Heart right ventricle (tissue), 16 donors: ENCODE data around the gene CD7. TPM values are rescaled to one million over a fixed set of nuclear protein-coding genes. Genes with fewer than 3 reads are reported as not detected.

Experiments
- ATAC-seq, 8 donors: fragments of 200-7000 bp; cut with Tn5 transposase; one replicate each; pipeline ENCODE4 v1.9.1; 2020; ENCODE audit warnings: mild to moderate bottlenecking in 8 of 8, moderate library complexity in 8 of 8, moderate number of reproducible peaks in 1 of 8
- DNase-seq, 2 donors: peaks; one replicate each; pipeline ENCODE4 v3.0.0-alpha.2; 2020
- H3K27ac ChIP-seq, 10 donors: fragments of 200-600 bp; sonication (generic) in 2 of 10; one replicate each; pipeline versions ENCODE4 v1.5.0 to v1.8.0; 2020 to 2022; ENCODE audit warnings: mild to moderate bottlenecking in 3 of 10
- H3K27me3 ChIP-seq, 7 donors: fragments of 200-600 bp; one replicate each; pipeline ENCODE4 v1.8.0; 2021 to 2022; ENCODE audit warnings: mild to moderate bottlenecking in 2 of 7
- H3K36me3 ChIP-seq, 9 donors: fragments of 200-600 bp; sonication (generic) in 1 of 9; one replicate each; pipeline versions ENCODE4 v1.5.0 to v1.8.0; 2020 to 2022; ENCODE audit warnings: mild to moderate bottlenecking in 2 of 9
- H3K4me1 ChIP-seq, 9 donors: fragments of 200-600 bp; sonication (generic) in 1 of 9; one replicate each; pipeline versions ENCODE4 v1.5.0 to v1.8.0; 2020 to 2022; ENCODE audit warnings: mild to moderate bottlenecking in 4 of 9
- H3K4me3 ChIP-seq, 10 donors: fragments of 200-600 bp; sonication (generic) in 2 of 10; one replicate each; pipeline versions ENCODE4 v1.5.0 to v1.8.0; 2020 to 2022; ENCODE audit warnings: mild to moderate bottlenecking in 7 of 10, moderate library complexity in 2 of 10
- H3K9me3 ChIP-seq, 11 donors: fragments of 200-600 bp in 10 of 11; sonication (generic) in 2 of 11; one replicate each; pipeline versions ENCODE4 v1.5.0 to v1.8.0; 2013 to 2022; ENCODE audit warnings: mild to moderate bottlenecking in 2 of 11, control low read depth in 1 of 11, moderate library complexity in 1 of 11
- CTCF ChIP-seq, 9 donors: fragments of 200-600 bp; sonication (generic) in 2 of 9; IDR thresholded peaks; one replicate each; pipeline versions ENCODE4 v1.5.0 to v1.8.0; 2021 to 2022; ENCODE audit warnings: antibody characterized with exemption in 9 of 9, mild to moderate bottlenecking in 5 of 9, moderate library complexity in 1 of 9
- WGBS, 2 donors: extraction: QIAGEN DNeasy Blood & Tissue Kit; methylation state at CpG; one replicate each; pipeline ENCODE4 v1.1.7; 2013; ENCODE audit warnings: inconsistent platforms in 1 of 2; 5-methylcytosine and 5-hydroxymethylcytosine counted together
- intact Hi-C, 10 donors: fragments of 100-400 bp; cut with DNase I; formaldehyde crosslinking; loops; one replicate each; pipeline versions ENCODE4 v1.11.1 to v1.14.2; 2022
- polyA plus RNA-seq, 2 donors: library from polyadenylated mRNA; stranded (reverse); fragments of 200-250 nt; gene quantifications; one replicate each; pipeline ENCODE4 v1.2.3, GENCODE V29; 2013
- total RNA-seq, 10 donors: library from RNA; stranded (reverse); fragmentation: NEBNext Ultra II Directional in 3 of 10; extraction: Animal tissue kit (Norgen Biotek cat#: 25700) in 3 of 10; gene quantifications; one replicate each; pipeline versions ENCODE4 v1.2.1 to v1.2.4, GENCODE V29; 2021 to 2023
- donor health status: Arrhythmogenic right ventricular cardiomyopathy.
- donor health status: ischemic (EF 13 %, LVEDD 7.1; RV severe dilation, severe dysfunction).
- donor health status: healthy with polysubstance abuse.
- donor health status: DM: no; HTN: yes; CAD: no.
- donor health status: DM: no; HTN: no; CAD: no.
- donor health status: ischemic (EF 25% LVEDD 6.9; RV normal size, moderate dysfunction).
- donor health status: ischemic (EF 25% LVEDD 5.7; RV mildly dilated, moderate dysfunction).
- donor health status: healthy.
- donor health status: DM: yes; HTN: yes; CAD: no.
- donor health status: Ischemic cardiomyopathy.
- donor health status: ischemic (EF 35%, LVEDD 5.7; RV mildly dilated, moderate dysfunction).
- donor health status: nonischemic (EF 11% LVEDD 7.7; RV severe dilation, severe dysfunction).
- donor health status: DM: yes; HTN: yes; CAD: no.
- donor health status: PGD.
- donor health status: ischemic (EF 29% LVEDD 5.4; RV normal size, mild dysfunction).
- donor health status: nonischemic (EF 23%, LVEDD 6.1; RV moderate dilation, normal function).

CD7 gene
- total and polyA plus RNA-seq, 12 donors: 0.15 to 6.0 (median 0.39) TPM; not detected in 1

DNA sequence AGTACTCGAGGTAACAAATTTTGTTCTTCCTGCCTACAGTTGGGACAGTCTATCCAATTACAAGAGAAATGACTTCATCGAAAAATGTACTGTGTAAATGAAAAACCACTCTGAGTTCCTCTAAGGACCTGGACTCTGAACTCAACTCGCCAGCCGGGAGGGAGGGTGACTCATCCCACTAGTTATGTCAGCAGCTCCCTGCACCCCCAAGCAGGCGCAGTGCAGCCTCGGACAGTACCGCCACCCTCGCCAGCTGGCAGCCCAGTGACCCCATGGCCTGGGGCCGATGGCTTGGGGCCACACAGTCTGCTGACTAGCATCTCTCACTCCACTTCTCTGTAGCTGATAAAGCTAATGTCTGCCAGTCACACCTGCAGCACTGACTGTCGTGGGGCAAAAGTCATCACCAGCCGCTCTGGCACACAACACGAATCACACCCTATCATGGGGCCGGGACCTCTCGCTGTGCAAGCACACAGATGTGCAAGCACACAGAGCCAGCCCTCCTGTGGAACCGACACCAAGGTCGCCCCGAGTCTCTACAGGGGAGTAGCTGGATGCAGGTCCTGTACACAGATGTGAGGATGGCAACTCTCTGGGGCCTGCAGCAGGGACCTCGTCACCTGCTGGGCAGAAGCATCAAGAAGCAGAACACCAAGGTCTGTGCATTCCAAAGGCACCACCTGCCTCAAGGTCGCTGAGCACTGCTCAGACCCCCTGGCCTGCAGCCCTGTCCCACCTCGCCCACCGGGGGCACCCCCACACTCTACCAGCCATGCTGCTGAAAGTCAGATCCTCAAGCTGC lies 49.6 kb downstream of the CD7 start:
- peak overlapping the region in 8 of 10 donors; percentile 8 to 33 (median 16) for H3K4me3 ChIP-seq
- H3K27ac ChIP-seq: peak overlapping the region; percentile 48 to 94 (median 82)
- H3K4me1 ChIP-seq: peaks cover 27 to 74% (median 68%) of the 10 kb centered on the region in 9 donors
- WGBS, 2 donors: 20 to 23% methylated on average over 21 of the region's 21 CpGs
- peak; percentile 91 to 92 for DNase-seq
- intact Hi-C loops: no loop called here
- H3K27me3 ChIP-seq: no peaks in the 10 kb centered on the region
- no peak for TF ChIP-seq CTCF (IDR thresholded peaks at IDR 0.05)
- H3K9me3 ChIP-seq: no peaks in the 10 kb centered on the region
- ATAC-seq: peak; percentile 94 to 96 (median 95)
- H3K36me3 ChIP-seq: peaks cover 4 to 90% (median 46%) of the 10 kb centered on the region in 9 donors

DNA sequence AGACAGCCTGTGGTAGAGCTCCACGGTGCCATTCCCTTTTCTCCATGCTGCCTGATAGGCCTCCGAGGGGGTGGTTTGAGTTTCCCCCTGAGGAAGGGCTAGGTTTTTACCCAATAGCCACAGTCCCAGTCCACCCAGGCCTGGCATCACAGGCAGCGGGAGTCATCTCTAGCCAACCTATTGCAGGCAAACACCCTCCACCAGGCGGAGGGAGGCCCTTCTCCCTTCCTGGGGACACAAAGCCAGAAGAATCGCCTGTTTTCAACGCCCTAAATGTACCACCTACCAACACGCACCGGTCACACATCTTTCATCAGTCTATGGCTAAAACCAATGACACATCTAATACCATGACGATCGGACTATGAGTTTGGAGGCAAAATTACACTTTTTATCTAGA lies 51.3 kb downstream of the CD7 start:
- peaks cover 18 to 60% (median 53%) of the 10 kb centered on the region in 9 donors for H3K4me1 ChIP-seq
- no peak for ATAC-seq
- H3K36me3 ChIP-seq: peaks cover 4 to 95% (median 47%) of the 10 kb centered on the region in 9 donors
- intact Hi-C loops: no loop called here
- no peak for DNase-seq
- no peak overlapping the region for H3K4me3 ChIP-seq
- peak overlapping the region in 7 of 10 donors; percentile 81 to 94 (median 83) for H3K27ac ChIP-seq
- no peak for TF ChIP-seq CTCF (IDR thresholded peaks at IDR 0.05)
- WGBS, 2 donors: 88 to 92% methylated on average over 10 of the region's 10 CpGs
- no peaks in the 10 kb centered on the region for H3K9me3 ChIP-seq
- H3K27me3 ChIP-seq: no peaks in the 10 kb centered on the region

Other genes with a start within 250 kb of the CD7 start
- gene FASN, start 219.4 kb downstream of the CD7 start, total RNA-seq: 10 to 100 TPM in 8 of 10 donors, 1 to 10 TPM in 2; 9.0 to 62.4 (median 17.9) TPM
- 10 to 100 TPM; 34.4 to 58.4 TPM for gene FASN, start 219.4 kb downstream of the CD7 start, polyA plus RNA-seq
- gene CCDC57, start 104.8 kb downstream of the CD7 start, total RNA-seq: 10 to 100 TPM in 8 of 10 donors, 1 to 10 TPM in 2; 7.0 to 16.2 (median 10.7) TPM
- gene CCDC57, start 104.8 kb downstream of the CD7 start, polyA plus RNA-seq: 10 to 100 TPM in 1 of 2 donors, 1 to 10 TPM in 1; 9.4 to 34.5 TPM
- gene SLC16A3, start 88.6 kb downstream of the CD7 start, total RNA-seq: 10 to 100 TPM in 5 of 10 donors, 1 to 10 TPM in 5; 4.8 to 65.3 (median 10.1) TPM
- gene SLC16A3, start 88.6 kb downstream of the CD7 start, polyA plus RNA-seq: 10 to 100 TPM in 1 of 2 donors, 1 to 10 TPM in 1; 8.4 to 33.6 TPM
- gene CSNK1D, start 43.9 kb downstream of the CD7 start, total RNA-seq: 10 to 100 TPM; 56.8 to 72.7 (median 67.8) TPM
- gene CSNK1D, start 43.9 kb downstream of the CD7 start, polyA plus RNA-seq: 10 to 100 TPM; 54.4 to 58.1 TPM
- 10 to 100 TPM in 1 of 10 donors, 1 to 10 TPM in 9; 1.7 to 29.9 (median 3.9) TPM for gene SECTM1, start 16.2 kb upstream of the CD7 start, total RNA-seq
- 1 to 10 TPM; 2.7 to 3.2 TPM for gene SECTM1, start 16.2 kb upstream of the CD7 start, polyA plus RNA-seq
- gene TEX19, start 41.6 kb upstream of the CD7 start, total RNA-seq: not detected
- gene TEX19, start 41.6 kb upstream of the CD7 start, polyA plus RNA-seq: not detected
- 1 to 10 TPM in 7 of 10 donors, under 1 TPM in 3; 0.42 to 5.9 (median 1.4) TPM for gene UTS2R, start 54.2 kb upstream of the CD7 start, total RNA-seq
- under 1 TPM in 1 of 2 donors, not detected in 1; 0.04 TPM for gene UTS2R, start 54.2 kb upstream of the CD7 start, polyA plus RNA-seq
- gene HEXD, start 100.7 kb upstream of the CD7 start, total RNA-seq: 10 to 100 TPM in 8 of 10 donors, 1 to 10 TPM in 2; 9.4 to 22.2 (median 12.8) TPM
- gene HEXD, start 100.7 kb upstream of the CD7 start, polyA plus RNA-seq: 10 to 100 TPM; 14.1 to 53.3 TPM
- 10 to 100 TPM; 23.3 to 39.4 (median 31.1) TPM for gene OGFOD3, start 101.0 kb upstream of the CD7 start, total RNA-seq
- gene OGFOD3, start 101.0 kb upstream of the CD7 start, polyA plus RNA-seq: 10 to 100 TPM; 26.8 to 31.9 TPM
- gene CYBC1, start 133.1 kb upstream of the CD7 start, total RNA-seq: 10 to 100 TPM; 13.4 to 56.6 (median 20.5) TPM
- gene CYBC1, start 133.1 kb upstream of the CD7 start, polyA plus RNA-seq: 10 to 100 TPM; 26.3 to 32.5 TPM
- gene NARF, start 141.1 kb upstream of the CD7 start, total RNA-seq: 10 to 100 TPM; 48.4 to 74.8 (median 60.4) TPM
- 100 to 1,000 TPM in 1 of 2 donors, 10 to 100 TPM in 1; 68.7 to 179 TPM for gene NARF, start 141.1 kb upstream of the CD7 start, polyA plus RNA-seq
- gene FOXK2, start 202.1 kb upstream of the CD7 start, total RNA-seq: 10 to 100 TPM; 27.5 to 66.6 (median 31.0) TPM
- 10 to 100 TPM; 16.5 to 24.7 TPM for gene FOXK2, start 202.1 kb upstream of the CD7 start, polyA plus RNA-seq